Stimulated activated CD4-positive, alpha-beta T cell treated with anti-CD3 and anti-CD28 coated beads, TNF-alpha, amount 100 ng/mL, for 1 hour (primary cell): Measurements from ENCODE around the gene MYCBP.
"Not testable (repeated sequence)": the region's sequence is repeated elsewhere in the genome, so short reads cannot be mapped to it uniquely, and the experiment has no call there.

Source experiments
- DNase-seq, 3 donors: peaks; one replicate each; pipeline ENCODE4 v3.0.0-alpha.2; 2020; ENCODE audit warnings: low read depth in 3 of 3, low spot score in 1 of 3

MYCBP gene

GRCh38 chr1:38870996-38871395 lies 2.2 kb downstream of the MYCBP start:
- no peak for DNase-seq

GRCh38 chr1:38867208-38867607 lies 5.9 kb downstream of the MYCBP start:
- DNase-seq, result no peak

- DNase-seq, result no peak
Measured at GRCh38 chr1:38865112-38865715, 7.9 kb downstream of the MYCBP start.

- DNase-seq, result no peak
Measured at GRCh38 chr1:38860454-38860795, 12.7 kb downstream of the MYCBP start.

- peak; percentile 93 to 95 (median 95) for DNase-seq
Measured at GRCh38 chr1:38859561-38860453, 13.3 kb downstream of the MYCBP start, which contains the start of gene RRAGC. Gene RRAGC, minus strand, starts transcription at chr1:38859772. Its CDS starts 126 bp downstream, at chr1:38859646.

GRCh38 chr1:38858833-38859560 lies 14.2 kb downstream of the MYCBP start:
- DNase-seq, result peak in 1 of 3 donors; percentile 24

GRCh38 chr1:38852780-38853179 lies 20.4 kb downstream of the MYCBP start:
- no peak for DNase-seq

- DNase-seq, result no peak
Measured at GRCh38 chr1:38848071-38848470, 25.1 kb downstream of the MYCBP start.

- no peak for DNase-seq
Measured at GRCh38 chr1:38846210-38846609, 26.9 kb downstream of the MYCBP start.

- not testable (repeated sequence) for DNase-seq
Measured at GRCh38 chr1:38845088-38845487, 28.1 kb downstream of the MYCBP start.

GRCh38 chr1:38840281-38840680 lies 32.9 kb downstream of the MYCBP start:
- DNase-seq, result no peak

GRCh38 chr1:38839363-38839762 lies 33.8 kb downstream of the MYCBP start:
- no peak for DNase-seq

GRCh38 chr1:38836316-38836715 lies 36.8 kb downstream of the MYCBP start:
- not testable (repeated sequence) for DNase-seq

- DNase-seq, result peak in 1 of 3 donors; percentile 15
Measured at GRCh38 chr1:38834937-38835827, 38.0 kb downstream of the MYCBP start.

GRCh38 chr1:38834221-38834782 lies 38.8 kb downstream of the MYCBP start:
- no peak for DNase-seq

- DNase-seq, result no peak
Measured at GRCh38 chr1:38833146-38833545, 40.0 kb downstream of the MYCBP start.

GRCh38 chr1:38832370-38832734 lies 40.8 kb downstream of the MYCBP start:
- no peak for DNase-seq

GRCh38 chr1:38831731-38832369 lies 41.3 kb downstream of the MYCBP start:
- DNase-seq, result no peak

GRCh38 chr1:38829368-38829767 lies 43.8 kb downstream of the MYCBP start:
- DNase-seq, result no peak

GRCh38 chr1:38827318-38827717 lies 45.8 kb downstream of the MYCBP start:
- DNase-seq, result no peak
